K562 (cell line): Measurements from ENCODE around the gene EGFL7. TPM values are rescaled to one million over a fixed set of nuclear protein-coding genes. Genes with fewer than 3 reads are reported as not detected.
A peak's percentile ranks its signal among the peaks of the same experiment; 100 is the strongest.

Experiments used
- ARID1B ChIP-seq: fragments of 450-650 bp; IDR thresholded peaks from 2 replicates; pipeline ENCODE4 v1.6.1; 2016; ENCODE audit warnings: antibody characterized with exemption, mild to moderate bottlenecking, inconsistent platforms
- BRF2 ChIP-seq: IDR thresholded peaks from 3 replicates; pipeline ENCODE4 v1.6.1; 2011; ENCODE audit warnings: borderline replicate concordance, mild to moderate bottlenecking; ENCODE audit not compliant: insufficient read length, insufficient read depth
- CAMTA2 ChIP-seq: fragments of 250-450 bp; sonication (Bioruptor Pico); conservative IDR thresholded peaks from 2 replicates; pipeline ENCODE4 v1.5.1; 2022
- EZH2 ChIP-seq: IDR thresholded peaks from 2 replicates; pipeline ENCODE4 v1.6.1; 2012; ENCODE audit warnings: low read depth, mild to moderate bottlenecking, inconsistent platforms, low read length, borderline replicate concordance
- MEF2D ChIP-seq: conservative IDR thresholded peaks from 2 replicates; pipeline ENCODE4 v1.6.1; 2016; ENCODE audit warnings: low read depth, missing genetic modification characterization, missing compliant biosample characterization
- MTF1 ChIP-seq: fragments of 250-450 bp; sonication (Bioruptor Pico); IDR thresholded peaks from 2 replicates; pipeline ENCODE4 v1.9.0; 2021; ENCODE audit warnings: moderate library complexity, mild to moderate bottlenecking, inconsistent platforms, borderline replicate concordance
- PURB ChIP-seq: sonication (generic); formaldehyde crosslinking; IDR thresholded peaks from 2 replicates; pipeline ENCODE4 v1.9.0; 2021; ENCODE audit warnings: low read depth, mild to moderate bottlenecking, missing genetic modification reagents
- SAFB2 ChIP-seq: fragments of 200-400 bp; formaldehyde crosslinking; IDR thresholded peaks from 2 replicates; pipeline ENCODE4 v1.6.1; 2018; ENCODE audit warnings: borderline replicate concordance, low read length, low read depth, moderate library complexity; ENCODE audit not compliant: severe bottlenecking
- WHSC1 ChIP-seq: IDR thresholded peaks from one replicate; pipeline ENCODE4 v1.6.1; 2012; ENCODE audit warnings: low read length, control low read depth, inconsistent platforms
- XRCC4 ChIP-seq: IDR thresholded peaks from one replicate; pipeline ENCODE4 v1.6.1; 2011; ENCODE audit not compliant: insufficient read depth, insufficient read length; ENCODE audit errors: extremely low read depth
- ZNF41 ChIP-seq: fragments of 250-450 bp; sonication (Bioruptor Pico); conservative IDR thresholded peaks from 2 replicates; pipeline ENCODE4 v1.4.0; 2020; ENCODE audit warnings: mild to moderate bottlenecking
- ZNF431 ChIP-seq: sonication (generic); formaldehyde crosslinking; IDR thresholded peaks from 2 replicates; pipeline ENCODE4 v1.8.0; 2022; ENCODE audit warnings: mild to moderate bottlenecking, missing genetic modification reagents
- polyA plus RNA-seq, 8 experiments: library from polyadenylated mRNA; depleted of rRNA in 4 of 8; stranded (reverse) in 5 of 8; unstranded in 3 of 8; fragments of >200 nt; fragmentation: Nextera tagmentation in 2 of 8; fragmentation: Illumina TruSeq in 1 of 8; extraction: Ambion mirVana in 2 of 8; extraction: Trizol in 1 of 8; gene quantifications; 2 replicates each; pipeline versions ENCODE4 v1.2.1 to v1.2.3, GENCODE V29; 2011 to 2014; ENCODE audit warnings: inconsistent platforms in 1 of 8, missing spikeins in 1 of 8
- total RNA-seq, 7 experiments: library from RNA; depleted of rRNA in 6 of 7; stranded (reverse); fragments of >200 nt in 6 of 7; fragmentation: Illumina TruSeq in 2 of 7; extraction: Trizol in 2 of 7; gene quantifications; 2 replicates each; pipeline versions ENCODE4 v1.2.1 to v1.2.3, GENCODE V29; 2011 to 2021; ENCODE audit warnings: low replicate concordance in 1 of 7
- TF ChIP-seq, protein P1 (sequence below), 2 experiments: fragments of 450-650 bp; IDR thresholded peaks; 2 replicates each; pipeline ENCODE4 v1.6.1; 2016; ENCODE audit warnings: mild to moderate bottlenecking in 2 of 2, borderline replicate concordance in 1 of 2, low read depth in 1 of 2, moderate library complexity in 1 of 2
- TF ChIP-seq, protein P2 (sequence below): fragments of 150-350 bp; conservative IDR thresholded peaks from 2 replicates; pipeline ENCODE4 v1.6.1; 2014; ENCODE audit warnings: low read length

EGFL7 gene
- total and polyA plus RNA-seq, 9 of the 15 experiments (the other 6 are each of a cell fraction or from before 2014, with no cell fraction given), result 1.5 to 286 (median 55.5) TPM

GRCh38 chr9:136686794-136687711, 24.3 kb downstream of the EGFL7 start, which contains the start of gene AGPAT2 (continued):
- no peak for TF ChIP-seq ARID1B
- no peak for TF ChIP-seq PURB (CRISPR knock-in tag)
- TF ChIP-seq MTF1, result no peak
- no peak for TF ChIP-seq XRCC4
- TF ChIP-seq CAMTA2, result 0 out of 2 replicates have a peak, but pooled peaks have one; percentile 56
- TF ChIP-seq, protein P1, sequence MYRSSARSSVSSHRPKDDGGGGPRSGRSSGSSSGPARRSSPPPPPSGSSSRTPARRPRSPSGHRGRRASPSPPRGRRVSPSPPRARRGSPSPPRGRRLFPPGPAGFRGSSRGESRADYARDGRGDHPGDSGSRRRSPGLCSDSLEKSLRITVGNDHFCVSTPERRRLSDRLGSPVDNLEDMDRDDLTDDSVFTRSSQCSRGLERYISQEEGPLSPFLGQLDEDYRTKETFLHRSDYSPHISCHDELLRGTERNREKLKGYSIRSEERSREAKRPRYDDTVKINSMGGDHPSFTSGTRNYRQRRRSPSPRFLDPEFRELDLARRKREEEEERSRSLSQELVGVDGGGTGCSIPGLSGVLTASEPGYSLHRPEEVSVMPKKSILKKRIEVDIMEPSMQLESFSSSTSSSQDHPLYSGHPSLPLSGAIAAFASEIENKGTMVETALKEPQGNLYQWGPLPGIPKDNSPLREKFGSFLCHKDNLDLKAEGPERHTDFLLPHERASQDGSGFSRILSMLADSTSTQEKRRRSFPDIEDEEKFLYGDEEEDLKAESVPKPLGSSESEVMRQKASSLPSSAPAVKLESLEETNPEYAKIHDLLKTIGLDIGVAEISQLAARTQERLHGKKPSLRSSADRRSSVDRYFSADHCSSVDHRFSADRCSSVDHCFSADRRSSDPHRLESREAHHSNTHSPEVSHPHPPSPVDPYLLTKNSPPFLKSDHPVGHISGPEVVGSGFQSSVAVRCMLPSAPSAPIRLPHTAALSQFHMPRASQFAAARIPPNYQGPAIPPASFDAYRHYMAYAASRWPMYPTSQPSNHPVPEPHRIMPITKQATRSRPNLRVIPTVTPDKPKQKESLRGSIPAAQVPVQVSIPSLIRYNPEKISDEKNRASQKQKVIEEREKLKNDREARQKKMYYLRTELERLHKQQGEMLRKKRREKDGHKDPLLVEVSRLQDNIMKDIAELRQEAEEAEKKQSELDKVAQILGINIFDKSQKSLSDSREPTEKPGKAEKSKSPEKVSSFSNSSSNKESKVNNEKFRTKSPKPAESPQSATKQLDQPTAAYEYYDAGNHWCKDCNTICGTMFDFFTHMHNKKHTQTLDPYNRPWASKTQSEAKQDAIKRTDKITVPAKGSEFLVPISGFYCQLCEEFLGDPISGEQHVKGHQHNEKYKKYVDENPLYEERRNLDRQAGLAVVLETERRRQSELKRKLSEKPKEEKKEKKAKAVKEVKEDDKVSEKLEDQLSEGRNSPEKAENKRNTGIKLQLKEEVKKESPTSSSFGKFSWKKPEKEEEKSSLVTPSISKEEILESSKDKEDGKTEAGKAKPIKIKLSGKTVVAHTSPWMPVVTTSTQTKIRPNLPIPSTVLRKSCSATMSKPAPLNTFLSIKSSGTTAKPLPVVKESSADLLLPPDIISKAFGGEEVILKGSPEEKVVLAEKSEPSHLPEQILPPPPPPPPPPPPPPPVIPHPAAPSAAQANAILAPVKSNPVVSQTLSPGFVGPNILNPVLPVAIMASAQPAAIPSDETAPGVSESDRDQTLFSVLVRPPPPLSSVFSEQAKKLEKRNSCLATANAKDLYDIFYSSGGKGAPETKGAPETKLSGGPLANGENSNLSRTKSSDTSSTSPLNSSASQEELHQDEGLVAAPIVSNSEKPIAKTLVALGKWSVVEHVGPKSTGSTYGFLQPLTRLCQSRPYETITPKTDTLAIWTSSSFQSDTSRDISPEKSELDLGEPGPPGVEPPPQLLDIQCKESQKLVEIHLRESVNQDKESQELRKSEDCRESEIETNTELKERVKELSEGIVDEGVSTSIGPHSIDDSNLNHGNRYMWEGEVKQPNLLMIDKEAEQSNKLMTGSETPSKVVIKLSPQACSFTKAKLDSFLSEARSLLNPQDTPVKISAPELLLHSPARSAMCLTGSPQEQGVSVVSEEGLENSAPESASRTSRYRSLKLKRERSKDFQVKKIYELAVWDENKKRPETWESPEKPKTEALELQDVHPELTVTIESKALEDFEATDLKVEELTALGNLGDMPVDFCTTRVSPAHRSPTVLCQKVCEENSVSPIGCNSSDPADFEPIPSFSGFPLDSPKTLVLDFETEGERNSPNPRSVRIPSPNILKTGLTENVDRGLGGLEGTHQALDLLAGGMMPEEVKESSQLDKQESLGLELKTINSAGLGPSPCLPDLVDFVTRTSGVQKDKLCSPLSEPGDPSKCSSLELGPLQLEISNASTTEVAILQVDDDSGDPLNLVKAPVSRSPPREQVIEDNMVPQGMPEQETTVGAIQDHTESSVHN (IDR thresholded peaks at IDR 0.05; ENCODE audit: borderline replicate concordance in 1 of 2, low read depth in 1 of 2), result no peak
- TF ChIP-seq ZNF41, result no peak
- TF ChIP-seq, protein P2, sequence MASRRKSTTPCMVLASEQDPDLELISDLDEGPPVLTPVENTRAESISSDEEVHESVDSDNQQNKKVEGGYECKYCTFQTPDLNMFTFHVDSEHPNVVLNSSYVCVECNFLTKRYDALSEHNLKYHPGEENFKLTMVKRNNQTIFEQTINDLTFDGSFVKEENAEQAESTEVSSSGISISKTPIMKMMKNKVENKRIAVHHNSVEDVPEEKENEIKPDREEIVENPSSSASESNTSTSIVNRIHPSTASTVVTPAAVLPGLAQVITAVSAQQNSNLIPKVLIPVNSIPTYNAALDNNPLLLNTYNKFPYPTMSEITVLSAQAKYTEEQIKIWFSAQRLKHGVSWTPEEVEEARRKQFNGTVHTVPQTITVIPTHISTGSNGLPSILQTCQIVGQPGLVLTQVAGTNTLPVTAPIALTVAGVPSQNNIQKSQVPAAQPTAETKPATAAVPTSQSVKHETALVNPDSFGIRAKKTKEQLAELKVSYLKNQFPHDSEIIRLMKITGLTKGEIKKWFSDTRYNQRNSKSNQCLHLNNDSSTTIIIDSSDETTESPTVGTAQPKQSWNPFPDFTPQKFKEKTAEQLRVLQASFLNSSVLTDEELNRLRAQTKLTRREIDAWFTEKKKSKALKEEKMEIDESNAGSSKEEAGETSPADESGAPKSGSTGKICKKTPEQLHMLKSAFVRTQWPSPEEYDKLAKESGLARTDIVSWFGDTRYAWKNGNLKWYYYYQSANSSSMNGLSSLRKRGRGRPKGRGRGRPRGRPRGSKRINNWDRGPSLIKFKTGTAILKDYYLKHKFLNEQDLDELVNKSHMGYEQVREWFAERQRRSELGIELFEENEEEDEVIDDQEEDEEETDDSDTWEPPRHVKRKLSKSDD, result no peak
- no peak for TF ChIP-seq EZH2
- TF ChIP-seq MEF2D, result no peak
- no peak for TF ChIP-seq ZNF431
- TF ChIP-seq SAFB2, result no peak
- no peak for TF ChIP-seq WHSC1
- TF ChIP-seq BRF2, result no peak
